CD1c-positive myeloid dendritic cell (primary cell): Measurements from ENCODE around the gene PGP.
"Not testable (repeated sequence)": the region's sequence is repeated elsewhere in the genome, so short reads cannot be mapped to it uniquely, and the experiment has no call there.

ENCODE experiments used
- DNase-seq: peaks from one replicate; pipeline ENCODE4 v3.0.0-alpha.2; 2016; ENCODE audit errors: extremely low spot score

PGP gene

GRCh38 chr16:2223221-2223941 is 8.7 kb upstream of the PGP start, which contains the start of gene E4F1:
Gene E4F1 (plus strand): TSS chr16:2223591. CDS start chr16:2223614, 23 bp downstream.
- peak; percentile 99 for DNase-seq

- no peak for DNase-seq
Observed at GRCh38 chr16:2216330-2216729, 1.7 kb upstream of the PGP start.

- peak; percentile 15 for DNase-seq
Observed at GRCh38 chr16:2213817-2214718, 572 bp downstream of the PGP start.

GRCh38 chr16:2212362-2213324 is 2.0 kb downstream of the PGP start:
- DNase-seq = peak; percentile 63

- DNase-seq = no peak
Observed at GRCh38 chr16:2211923-2212347, 2.7 kb downstream of the PGP start.

- no peak for DNase-seq
Observed at GRCh38 chr16:2210386-2211365, 4.0 kb downstream of the PGP start, which contains the start of gene BRICD5. Gene BRICD5 (minus strand): TSS chr16:2210863. CDS start chr16:2210833, 30 bp downstream.

- no peak for DNase-seq
Observed at GRCh38 chr16:2210009-2210332, 4.7 kb downstream of the PGP start.

- DNase-seq = no peak
Observed at GRCh38 chr16:2209258-2210008, 5.2 kb downstream of the PGP start.

GRCh38 chr16:2208772-2209171 is 5.9 kb downstream of the PGP start:
- no peak for DNase-seq

GRCh38 chr16:2208308-2208707 is 6.3 kb downstream of the PGP start:
- DNase-seq = no peak

GRCh38 chr16:2207872-2208271 is 6.8 kb downstream of the PGP start:
- no peak for DNase-seq

GRCh38 chr16:2206780-2207433 is 7.7 kb downstream of the PGP start:
- DNase-seq = peak; percentile 25

GRCh38 chr16:2206420-2206779 is 8.2 kb downstream of the PGP start:
- no peak for DNase-seq

GRCh38 chr16:2205967-2206313 is 8.7 kb downstream of the PGP start:
- no peak for DNase-seq

- peak; percentile 95 for DNase-seq
Observed at GRCh38 chr16:2205104-2205966, 9.3 kb downstream of the PGP start, which contains the start of gene MLST8. Gene MLST8 (plus strand): TSS chr16:2205454. CDS start chr16:2206086, 632 bp downstream.

- DNase-seq = peak; percentile 11
Observed at GRCh38 chr16:2204416-2205103, 10.1 kb downstream of the PGP start.

GRCh38 chr16:2203119-2203688 is 11.4 kb downstream of the PGP start:
- not testable (repeated sequence) for DNase-seq
